Measurements from ENCODE around the gene RTL10.

DNA sequence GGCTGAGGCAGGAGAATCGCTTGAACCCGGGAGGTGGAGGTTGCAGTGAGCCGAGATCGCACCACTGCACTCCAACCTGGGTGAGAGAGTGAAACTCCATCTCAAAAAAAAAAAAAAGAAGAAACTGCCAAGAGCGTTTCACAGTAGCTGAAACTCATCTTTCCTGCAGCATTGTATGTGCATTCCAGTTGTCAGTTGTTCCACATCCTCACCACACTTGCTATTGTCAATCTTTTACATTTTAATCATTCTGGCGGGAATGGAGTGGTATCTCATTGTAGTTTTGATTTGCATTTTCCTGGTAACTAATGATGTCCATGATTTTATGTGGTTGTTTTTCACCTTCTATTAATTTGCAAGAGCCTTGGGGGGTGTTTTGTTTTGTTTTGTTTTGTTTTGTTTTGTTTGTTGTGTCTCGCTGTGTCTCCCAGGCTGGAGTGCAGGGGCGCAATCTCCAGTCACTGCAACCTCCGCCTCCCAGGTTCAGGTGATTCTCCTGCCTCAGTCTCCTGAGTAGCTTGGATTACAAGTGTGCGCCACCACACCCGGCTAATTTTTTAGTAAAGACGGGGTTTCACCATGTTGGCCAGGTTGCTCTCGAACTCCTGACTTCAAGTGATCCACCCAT lies 8.1 kb upstream of the RTL10 start:
- TF ChIP-seq, protein P1, sequence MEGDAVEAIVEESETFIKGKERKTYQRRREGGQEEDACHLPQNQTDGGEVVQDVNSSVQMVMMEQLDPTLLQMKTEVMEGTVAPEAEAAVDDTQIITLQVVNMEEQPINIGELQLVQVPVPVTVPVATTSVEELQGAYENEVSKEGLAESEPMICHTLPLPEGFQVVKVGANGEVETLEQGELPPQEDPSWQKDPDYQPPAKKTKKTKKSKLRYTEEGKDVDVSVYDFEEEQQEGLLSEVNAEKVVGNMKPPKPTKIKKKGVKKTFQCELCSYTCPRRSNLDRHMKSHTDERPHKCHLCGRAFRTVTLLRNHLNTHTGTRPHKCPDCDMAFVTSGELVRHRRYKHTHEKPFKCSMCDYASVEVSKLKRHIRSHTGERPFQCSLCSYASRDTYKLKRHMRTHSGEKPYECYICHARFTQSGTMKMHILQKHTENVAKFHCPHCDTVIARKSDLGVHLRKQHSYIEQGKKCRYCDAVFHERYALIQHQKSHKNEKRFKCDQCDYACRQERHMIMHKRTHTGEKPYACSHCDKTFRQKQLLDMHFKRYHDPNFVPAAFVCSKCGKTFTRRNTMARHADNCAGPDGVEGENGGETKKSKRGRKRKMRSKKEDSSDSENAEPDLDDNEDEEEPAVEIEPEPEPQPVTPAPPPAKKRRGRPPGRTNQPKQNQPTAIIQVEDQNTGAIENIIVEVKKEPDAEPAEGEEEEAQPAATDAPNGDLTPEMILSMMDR (IDR thresholded peaks at IDR 0.05): no peak
- no peak for TF ChIP-seq POLR2A (IDR thresholded peaks at IDR 0.05)
